Mesenchymal stem cell (in vitro differentiated cells and primary cell): ENCODE measurements around the gene SLC1A3.

ENCODE experiments used
- DNase-seq: peaks from one replicate; pipeline ENCODE4 v3.0.0-alpha.2; 2013
- H2AFZ ChIP-seq: one replicate; pipeline ENCODE4 v1.6.1; 2013; ENCODE audit warnings: low read depth, mild to moderate bottlenecking, control low read depth, inconsistent platforms, low read length, moderate library complexity
- H2AK5ac ChIP-seq: 2 replicates; pipeline ENCODE4 v1.6.1; 2013; ENCODE audit warnings: low read length, moderate library complexity, mild to moderate bottlenecking, inconsistent platforms; ENCODE audit not compliant: severe bottlenecking
- H2BK120ac ChIP-seq: one replicate; pipeline ENCODE4 v1.6.1; 2013; ENCODE audit warnings: low read depth, mild to moderate bottlenecking, inconsistent platforms, low read length, moderate library complexity
- H2BK12ac ChIP-seq, 2 experiments: one replicate each; pipeline ENCODE4 v1.6.1; 2013; ENCODE audit warnings: inconsistent platforms in 2 of 2, low read length in 2 of 2, mild to moderate bottlenecking in 2 of 2, moderate library complexity in 2 of 2, control low read depth in 1 of 2
- H2BK15ac ChIP-seq: one replicate; pipeline ENCODE4 v1.6.1; 2013; ENCODE audit warnings: mild to moderate bottlenecking, low read depth, inconsistent platforms; ENCODE audit not compliant: poor library complexity, severe bottlenecking
- H2BK5ac ChIP-seq: 2 replicates; pipeline ENCODE4 v1.6.1; 2013; ENCODE audit warnings: low read depth, mild to moderate bottlenecking, low read length, control low read depth, inconsistent platforms; ENCODE audit not compliant: poor library complexity, severe bottlenecking
- H3K14ac ChIP-seq, 2 experiments: one replicate each; pipeline ENCODE4 v1.6.1; 2013; ENCODE audit warnings: inconsistent platforms in 2 of 2, low read length in 2 of 2, control low read depth in 1 of 2, mild to moderate bottlenecking in 1 of 2, moderate library complexity in 1 of 2
- H3K18ac ChIP-seq, 2 experiments: one replicate each; pipeline ENCODE4 v1.6.1; 2013; ENCODE audit warnings: inconsistent platforms in 2 of 2, low read length in 2 of 2, control low read depth in 1 of 2, low read depth in 1 of 2, mild to moderate bottlenecking in 1 of 2
- H3K23ac ChIP-seq, 2 experiments: one replicate each; pipeline ENCODE4 v1.6.1; 2013; ENCODE audit warnings: inconsistent platforms in 2 of 2, low read length in 2 of 2, mild to moderate bottlenecking in 2 of 2, moderate library complexity in 2 of 2, control low read depth in 1 of 2
- H3K27ac ChIP-seq: 2 replicates; pipeline ENCODE4 v1.5.1; 2013; ENCODE audit warnings: mild to moderate bottlenecking, moderate library complexity, low read length, control low read depth, inconsistent platforms; ENCODE audit not compliant: poor library complexity, severe bottlenecking
- H3K27me3 ChIP-seq, 2 experiments: 2 replicates each; pipeline versions ENCODE4 v1.6.1 to v1.7.0; 2013; ENCODE audit warnings: low read length in 2 of 2, mild to moderate bottlenecking in 2 of 2, moderate library complexity in 2 of 2, control low read depth in 1 of 2, inconsistent platforms in 1 of 2; ENCODE audit not compliant: control insufficient read depth in 1 of 2, insufficient read depth in 1 of 2
- H3K36me3 ChIP-seq, 2 experiments: 2 replicates each; pipeline versions ENCODE4 v1.6.1 to v1.7.0; 2013; ENCODE audit warnings: low read length in 2 of 2, control low read depth in 1 of 2, inconsistent platforms in 1 of 2, low read depth in 1 of 2, mild to moderate bottlenecking in 1 of 2; ENCODE audit not compliant: insufficient read depth in 2 of 2, control insufficient read depth in 1 of 2
- H3K4ac ChIP-seq, 2 experiments: one replicate each; pipeline ENCODE4 v1.6.1; 2013; ENCODE audit warnings: inconsistent platforms in 2 of 2, low read length in 2 of 2, mild to moderate bottlenecking in 2 of 2, moderate library complexity in 2 of 2, control low read depth in 1 of 2, low read depth in 1 of 2
- H3K4me1 ChIP-seq: 2 replicates; pipeline ENCODE4 v1.6.1; 2013; ENCODE audit warnings: low read depth, low read length, control low read depth; ENCODE audit not compliant: control insufficient read depth, insufficient read depth
- H3K4me2 ChIP-seq: 2 replicates; pipeline ENCODE4 v1.6.1; 2013; ENCODE audit warnings: low read length, mild to moderate bottlenecking, inconsistent platforms; ENCODE audit not compliant: poor library complexity, severe bottlenecking
- H3K4me3 ChIP-seq, 2 experiments: 2 replicates each; pipeline versions ENCODE4 v1.5.1 to v1.7.0; 2013; ENCODE audit warnings: low read length in 2 of 2, mild to moderate bottlenecking in 2 of 2, control low read depth in 1 of 2, low read depth in 1 of 2; ENCODE audit not compliant: insufficient read depth in 1 of 2
- H3K79me1 ChIP-seq: replicated peaks from 2 replicates; pipeline ENCODE4 v1.6.1; 2013; ENCODE audit warnings: mild to moderate bottlenecking, control low read depth, low read length, inconsistent platforms; ENCODE audit not compliant: poor library complexity, severe bottlenecking
- H3K9ac ChIP-seq: 2 replicates; pipeline ENCODE4 v1.7.0; 2013; ENCODE audit warnings: mild to moderate bottlenecking, low read length, moderate library complexity
- H3K9me3 ChIP-seq: 2 replicates; pipeline ENCODE4 v1.7.0; 2013; ENCODE audit warnings: mild to moderate bottlenecking, low read length; ENCODE audit not compliant: control insufficient read depth
- H4K8ac ChIP-seq: one replicate; pipeline ENCODE4 v1.6.1; 2013; ENCODE audit warnings: inconsistent platforms, mild to moderate bottlenecking, low read length, moderate library complexity
- H4K91ac ChIP-seq: one replicate; pipeline ENCODE4 v1.6.1; 2013; ENCODE audit warnings: mild to moderate bottlenecking, low read length, inconsistent platforms
- WGBS: methylation state at CpG from one replicate; pipeline ENCODE4 v1.1.7; 2013; ENCODE audit warnings: mixed read lengths; 5-methylcytosine and 5-hydroxymethylcytosine counted together

Gene SLC1A3

DNA sequence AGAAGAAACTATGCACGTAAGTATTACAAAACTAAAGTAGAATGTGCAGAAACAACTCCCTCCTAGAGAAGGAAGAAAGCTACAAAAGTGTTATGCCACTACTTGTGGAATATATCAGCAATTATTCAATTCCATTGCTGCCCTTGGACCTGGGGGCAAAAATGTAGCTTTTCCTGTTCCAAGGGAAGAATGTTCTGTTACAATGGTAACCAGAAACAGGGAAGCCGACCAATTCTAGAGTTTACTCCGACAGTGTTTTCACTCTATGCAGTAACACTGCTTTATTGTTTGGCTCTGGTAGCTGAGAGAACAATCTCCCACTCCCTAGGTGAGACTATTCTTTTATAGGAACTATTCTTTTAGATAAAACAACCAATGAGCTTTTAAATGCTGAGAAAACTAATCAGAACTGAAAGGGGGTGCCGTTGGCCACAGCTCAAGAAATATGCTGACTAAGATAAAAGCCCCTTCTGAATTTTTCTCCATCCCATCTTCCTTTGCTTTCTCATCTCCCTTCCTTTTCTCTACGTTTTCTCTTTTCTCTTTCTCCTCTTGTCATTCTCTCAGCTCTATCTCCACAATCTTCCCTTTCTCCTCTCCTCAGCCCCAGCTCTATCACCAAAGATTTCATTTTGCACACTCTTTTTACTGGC is 54.1 kb downstream of the SLC1A3 start:
- 81% methylated on average over 4 of the region's 5 CpGs for WGBS

DNA sequence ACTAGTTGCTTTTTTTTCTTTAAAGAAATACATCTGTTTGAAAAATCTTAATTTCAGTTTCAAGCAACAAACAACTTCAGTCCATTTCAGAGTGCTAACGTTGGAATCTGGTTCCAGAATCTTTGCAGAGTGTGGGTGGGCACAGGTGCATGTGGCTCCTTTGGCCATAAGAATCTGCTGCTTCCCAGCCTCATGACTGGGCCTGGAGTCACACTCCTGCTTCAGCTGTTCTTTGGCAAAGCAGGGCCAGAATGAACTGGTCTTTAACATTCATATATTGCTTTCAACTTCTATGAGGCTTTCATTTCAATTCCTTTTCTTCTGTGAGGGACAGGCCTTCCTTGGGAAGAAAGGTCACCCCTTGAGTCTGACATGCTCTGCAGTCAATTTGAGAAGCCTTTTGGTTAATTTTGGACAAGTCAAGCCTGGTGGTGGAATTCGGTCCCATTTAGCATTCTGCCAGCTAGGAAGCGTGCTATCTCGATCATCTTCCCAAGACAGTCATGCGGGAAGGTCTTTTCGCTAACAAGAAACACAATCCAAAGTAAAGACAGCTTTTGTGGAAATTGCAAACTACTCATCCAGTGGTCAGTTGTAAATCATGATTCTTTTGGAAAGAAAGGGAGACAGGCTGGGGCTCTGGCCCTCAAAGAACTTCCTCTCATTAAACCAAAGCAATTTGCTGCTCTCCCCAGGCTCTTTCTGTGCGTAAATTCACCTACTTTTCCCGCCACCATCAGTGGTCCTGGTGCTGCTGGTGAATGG is 55.2 kb downstream of the SLC1A3 start:
- Histone ChIP-seq H3K18ac (no peak overlapping the region), H3K4me2 (no peak overlapping the region), H3K4me1 (no peaks in the 10 kb centered on the region), H3K36me3 (no peaks in the 10 kb centered on the region), H3K9ac (no peak overlapping the region), H2BK15ac (no peak overlapping the region), H4K91ac (no peak overlapping the region), H3K4ac (no peak overlapping the region), H2AK5ac (no peak overlapping the region), H3K27me3 (no peaks in the 10 kb centered on the region), H3K14ac (no peak overlapping the region), H3K4me3 (no peak overlapping the region), H4K8ac (no peak overlapping the region), H2BK5ac (no peak overlapping the region), H3K79me1 (no peaks in the 10 kb centered on the region), H2BK12ac (no peak overlapping the region), H3K23ac (no peak overlapping the region), H3K27ac (no peak overlapping the region), H2AFZ (no peak overlapping the region), H2BK120ac (no peak overlapping the region), H3K9me3 (no peaks in the 10 kb centered on the region)
- WGBS: 88% methylated on average over 8 of the region's 8 CpGs
- DNase-seq: no peak

More for the DNA sequence above, 54.1 kb downstream of the SLC1A3 start:
- no peak overlapping the region for H3K18ac ChIP-seq
- H3K4me2 ChIP-seq: no peak overlapping the region
- H3K27me3 ChIP-seq: no peaks in the 10 kb centered on the region
- H2BK15ac ChIP-seq: no peak overlapping the region
- H2BK120ac ChIP-seq: no peak overlapping the region
- H4K8ac ChIP-seq: no peak overlapping the region
- H2BK12ac ChIP-seq: no peak overlapping the region
- no peak overlapping the region for H3K23ac ChIP-seq
- no peak overlapping the region for H2AK5ac ChIP-seq
- H3K4ac ChIP-seq: no peak overlapping the region
- no peaks in the 10 kb centered on the region for H3K4me1 ChIP-seq
- no peaks in the 10 kb centered on the region for H3K36me3 ChIP-seq
- no peaks in the 10 kb centered on the region for H3K9me3 ChIP-seq
- H3K9ac ChIP-seq: no peak overlapping the region
- H4K91ac ChIP-seq: no peak overlapping the region
- no peak for DNase-seq
- no peak overlapping the region for H3K4me3 ChIP-seq
- H3K14ac ChIP-seq: no peak overlapping the region
- no peaks in the 10 kb centered on the region for H3K79me1 ChIP-seq
- H2AFZ ChIP-seq: no peak overlapping the region
- no peak overlapping the region for H3K27ac ChIP-seq
- H2BK5ac ChIP-seq: no peak overlapping the region

DNA sequence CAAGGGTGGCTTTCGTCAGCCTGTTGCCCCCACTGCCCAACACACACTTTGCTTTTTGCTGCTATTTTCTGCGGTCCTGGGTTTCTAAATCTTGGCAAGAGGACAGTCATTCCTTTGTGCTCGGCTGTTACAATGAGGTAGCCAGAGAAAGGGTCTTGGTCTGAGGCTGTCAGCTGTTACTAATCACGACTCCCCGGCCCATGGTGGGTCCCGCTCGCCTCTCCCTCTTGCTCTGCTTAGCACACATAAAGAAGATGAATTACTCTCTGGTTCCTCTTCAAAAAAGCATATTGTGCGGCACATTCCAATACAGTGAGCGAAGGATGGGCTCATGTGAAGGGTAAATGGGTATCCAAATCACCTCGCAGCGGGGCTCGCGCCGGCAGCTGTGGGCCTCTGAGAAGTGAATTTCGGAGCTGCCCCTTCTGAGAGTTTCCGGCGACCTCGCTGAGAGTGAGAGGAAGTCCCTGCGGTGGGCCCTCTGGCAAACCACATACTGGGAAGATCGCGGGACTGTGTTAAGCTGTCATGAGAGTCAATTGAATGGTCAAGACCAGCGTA is 56.0 kb downstream of the SLC1A3 start:
- Histone ChIP-seq H3K23ac (no peak overlapping the region), H3K27ac (no peak overlapping the region)
- WGBS: 95% methylated on average over 20 of the region's 22 CpGs

DNA sequence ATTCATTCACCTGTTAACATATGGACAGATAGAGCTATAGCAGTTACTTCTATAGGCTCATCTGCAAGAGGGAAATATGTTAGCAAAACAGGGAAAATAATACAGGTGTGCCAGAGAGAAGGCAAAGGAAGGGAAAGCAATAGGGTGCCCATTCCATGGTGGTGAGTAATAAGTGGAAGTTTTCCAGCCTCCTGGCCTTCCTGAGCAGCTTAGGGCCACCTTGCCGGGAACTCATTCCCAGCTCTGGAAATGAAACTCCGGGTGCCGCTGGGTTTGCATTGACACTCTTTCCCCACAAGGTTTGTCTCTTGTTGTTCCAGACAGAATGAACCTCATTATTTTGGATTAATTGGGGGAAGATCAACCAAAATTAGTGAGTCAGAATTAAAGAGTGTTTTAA is 58.4 kb downstream of the SLC1A3 start:
- no peak overlapping the region for H3K27ac ChIP-seq
- no peak overlapping the region for H2AFZ ChIP-seq
- no peak overlapping the region for H3K18ac ChIP-seq
- no peak overlapping the region for H4K91ac ChIP-seq
- H3K4me1 ChIP-seq: no peaks in the 10 kb centered on the region
- WGBS: 100% methylated on average over 3 of the region's 3 CpGs
- no peak overlapping the region for H3K23ac ChIP-seq
- no peak overlapping the region for H2BK12ac ChIP-seq
- no peak overlapping the region for H3K4me3 ChIP-seq
- no peak overlapping the region for H3K4me2 ChIP-seq
- no peaks in the 10 kb centered on the region for H3K9me3 ChIP-seq
- no peak overlapping the region for H2AK5ac ChIP-seq
- no peak overlapping the region for H3K14ac ChIP-seq
- H3K4ac ChIP-seq: no peak overlapping the region
- H3K27me3 ChIP-seq: no peaks in the 10 kb centered on the region
- no peak for DNase-seq
- no peak overlapping the region for H2BK120ac ChIP-seq
- peaks cover 0 to 18% of the 10 kb centered on the region in 2 experiments for H3K36me3 ChIP-seq
- H4K8ac ChIP-seq: no peak overlapping the region
- no peak overlapping the region for H2BK5ac ChIP-seq
- no peaks in the 10 kb centered on the region for H3K79me1 ChIP-seq
- H3K9ac ChIP-seq: no peak overlapping the region
- no peak overlapping the region for H2BK15ac ChIP-seq

More for the DNA sequence above, 56.0 kb downstream of the SLC1A3 start:
- H3K79me1 ChIP-seq: no peaks in the 10 kb centered on the region
- no peak overlapping the region for H2BK5ac ChIP-seq
- no peak overlapping the region for H3K4ac ChIP-seq
- no peak overlapping the region for H2AFZ ChIP-seq
- no peak overlapping the region for H3K4me3 ChIP-seq
- H2AK5ac ChIP-seq: no peak overlapping the region
- H3K4me2 ChIP-seq: no peak overlapping the region
- no peak overlapping the region for H2BK120ac ChIP-seq
- H3K9me3 ChIP-seq: no peaks in the 10 kb centered on the region
- H3K18ac ChIP-seq: no peak overlapping the region
- H2BK12ac ChIP-seq: no peak overlapping the region
- H3K9ac ChIP-seq: no peak overlapping the region
- H3K4me1 ChIP-seq: no peaks in the 10 kb centered on the region
- DNase-seq: no peak
- H4K8ac ChIP-seq: no peak overlapping the region
- no peak overlapping the region for H4K91ac ChIP-seq
- H3K36me3 ChIP-seq: no peaks in the 10 kb centered on the region
- no peak overlapping the region for H2BK15ac ChIP-seq
- H3K27me3 ChIP-seq: no peaks in the 10 kb centered on the region
- no peak overlapping the region for H3K14ac ChIP-seq
